Activated T-cell treated with anti-CD3 and anti-CD28 coated beads for 48 hours (primary cell): ENCODE results near the gene NFATC1.

ENCODE experiments used
- DNase-seq: peaks from one replicate; pipeline ENCODE4 v3.0.0-alpha.2; 2020; ENCODE audit warnings: low read depth

The NFATC1 gene

DNA sequence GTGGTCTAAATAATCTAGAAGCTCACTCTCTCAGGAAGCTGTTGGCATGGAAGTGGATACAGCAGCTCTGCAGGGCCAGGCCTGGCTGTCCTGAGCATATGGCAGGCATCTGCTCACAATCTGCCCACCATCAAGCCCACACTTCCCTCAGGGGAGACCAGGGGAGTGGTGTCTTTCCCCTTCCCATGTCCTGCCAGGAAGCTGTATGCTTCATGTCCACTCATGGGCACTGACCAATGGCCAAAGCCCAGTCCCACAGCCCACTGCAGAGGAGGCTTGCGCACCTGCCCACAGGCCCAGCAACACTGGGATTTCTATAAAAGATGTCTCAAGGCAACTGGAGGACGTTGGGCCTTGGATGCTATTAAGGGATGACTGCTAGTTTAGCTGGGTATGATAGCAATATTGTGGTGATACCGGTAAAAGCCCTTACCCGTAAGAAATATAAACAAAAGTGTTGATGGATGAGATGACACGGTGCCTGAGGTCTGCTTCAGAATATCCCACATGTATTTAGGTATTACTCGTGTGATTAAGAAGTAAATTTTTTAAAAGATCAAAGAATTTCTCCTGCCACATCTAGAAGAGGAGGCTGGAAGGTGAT lies 177.2 kb downstream of the NFATC1 start:
- no peak for DNase-seq

DNA sequence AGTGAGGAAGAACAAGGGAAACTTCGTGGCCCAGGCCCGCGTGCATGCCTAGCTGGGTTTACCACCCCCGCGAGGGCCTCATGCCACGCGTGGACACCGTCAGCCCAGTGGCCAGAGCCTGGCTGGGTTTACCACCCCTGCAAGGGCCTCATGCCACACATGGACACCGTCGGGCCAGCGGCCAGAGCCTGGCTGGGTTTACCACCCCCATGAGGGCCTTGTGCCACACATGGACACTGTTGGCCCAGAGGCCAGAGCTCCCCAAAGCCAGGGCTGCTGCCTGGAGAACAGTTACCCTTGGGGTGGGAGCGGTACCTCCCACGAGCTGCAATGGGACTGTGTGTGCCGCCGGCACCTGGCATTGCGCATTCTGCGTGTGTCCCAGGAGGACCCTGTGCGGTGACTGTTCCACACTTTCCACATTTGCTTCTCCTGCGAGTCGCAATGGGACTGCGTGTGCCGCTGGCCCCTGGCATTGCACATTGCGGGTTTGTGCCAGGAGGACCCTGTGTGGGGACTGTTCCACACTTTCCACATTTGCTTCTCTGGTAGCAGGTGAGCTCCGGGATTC lies 178.3 kb downstream of the NFATC1 start:
- no peak for DNase-seq

DNA sequence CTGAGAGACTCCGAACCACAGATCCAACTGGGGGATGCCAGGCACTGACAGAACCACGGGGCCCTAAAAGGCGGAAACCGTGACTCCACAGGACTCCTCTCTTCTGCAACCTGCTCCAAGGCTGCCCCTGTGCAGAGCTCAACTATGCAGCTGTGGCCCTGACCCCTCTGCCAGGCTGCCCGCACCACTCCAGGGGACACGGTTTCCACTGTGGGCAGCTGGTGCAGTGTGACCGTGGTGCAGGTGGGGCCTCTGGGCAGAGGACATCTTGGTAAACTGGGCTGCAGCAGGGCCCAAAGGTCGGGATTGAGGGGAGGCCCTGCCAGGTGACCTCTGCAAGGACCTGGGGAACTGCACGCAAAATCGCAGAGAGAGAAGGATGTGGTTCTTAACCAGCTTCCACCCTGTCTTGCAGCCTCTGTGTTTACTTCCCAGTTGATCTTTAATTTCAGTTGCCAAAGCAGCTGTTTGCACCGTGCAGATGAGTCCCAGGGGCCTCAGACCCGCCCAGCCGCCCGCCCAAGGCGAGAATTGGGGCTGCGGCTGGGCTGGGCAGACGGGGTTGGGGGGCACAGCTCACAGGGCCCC lies 179.3 kb downstream of the NFATC1 start:
- DNase-seq: no peak

DNA sequence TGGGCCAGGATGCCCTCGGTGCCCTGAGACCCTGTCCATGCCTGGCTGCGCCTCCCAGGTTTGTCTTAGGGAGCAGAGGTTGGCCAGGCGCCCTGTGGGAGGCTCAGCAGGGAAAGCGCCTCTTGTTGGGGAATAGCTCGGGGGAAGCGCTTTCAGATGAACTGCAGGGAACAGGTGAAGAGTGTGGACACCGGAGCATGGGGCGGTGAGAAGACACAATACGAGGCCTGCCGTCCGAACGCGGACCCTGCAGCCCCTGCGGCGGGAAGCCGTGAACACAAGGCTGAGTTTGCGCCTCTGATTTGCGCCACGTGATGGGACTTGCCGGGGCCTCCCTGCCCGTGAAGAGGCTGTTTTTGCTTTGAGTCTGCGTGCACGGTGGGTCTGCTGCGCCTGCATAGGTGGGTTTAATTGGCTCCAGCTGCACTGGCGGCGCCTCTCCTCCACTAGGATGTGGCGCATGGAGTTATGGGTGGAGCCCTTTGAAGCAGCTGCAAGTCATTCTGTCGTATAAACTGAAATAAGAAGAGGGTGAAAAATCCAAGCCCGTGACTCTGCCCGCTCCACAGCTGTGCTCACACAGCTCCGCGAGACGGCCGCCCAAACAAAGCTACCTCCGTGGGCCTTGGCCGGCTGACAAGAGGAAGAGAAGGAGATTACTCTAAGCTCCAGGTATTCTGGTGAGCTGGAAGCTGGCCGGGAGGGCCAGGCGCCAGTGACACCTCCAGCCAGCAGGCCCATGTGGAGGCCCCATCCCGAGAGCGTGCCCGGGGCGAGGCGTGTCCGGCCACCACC lies 180.4 kb downstream of the NFATC1 start:
- no peak for DNase-seq

DNA sequence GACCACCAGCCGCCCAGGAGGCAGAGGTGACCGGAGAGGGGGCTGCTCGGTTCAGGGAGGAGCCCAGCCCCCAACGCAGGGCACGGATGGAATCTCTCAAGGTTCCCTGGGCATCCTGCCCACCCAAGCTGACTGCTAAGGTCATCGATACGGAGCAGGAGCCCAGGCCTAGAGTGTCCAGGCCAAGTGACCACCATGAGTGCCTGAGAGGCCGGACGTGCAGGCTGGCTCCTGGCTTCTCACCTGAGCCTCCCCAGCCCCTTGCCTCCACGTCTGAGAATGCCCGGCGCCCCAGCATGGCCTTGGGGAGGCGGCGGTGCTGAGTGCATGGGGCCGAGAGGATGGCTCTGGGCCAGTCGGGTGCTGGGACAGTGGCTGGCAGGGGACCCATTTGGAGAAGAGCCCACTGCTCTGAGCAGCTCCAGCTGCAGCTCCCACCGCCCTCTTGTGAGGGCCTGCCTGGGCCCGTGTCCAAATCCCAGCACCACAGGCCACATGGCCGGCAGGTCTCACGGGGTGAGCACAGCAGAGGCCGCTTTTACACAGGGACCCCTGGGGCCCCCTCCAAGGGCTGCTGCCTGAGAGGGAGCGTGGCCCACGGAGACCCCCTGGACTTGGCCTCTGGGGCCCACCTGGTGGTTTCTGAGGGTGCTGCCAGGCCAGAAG lies 181.1 kb downstream of the NFATC1 start:
- DNase-seq: no peak

DNA sequence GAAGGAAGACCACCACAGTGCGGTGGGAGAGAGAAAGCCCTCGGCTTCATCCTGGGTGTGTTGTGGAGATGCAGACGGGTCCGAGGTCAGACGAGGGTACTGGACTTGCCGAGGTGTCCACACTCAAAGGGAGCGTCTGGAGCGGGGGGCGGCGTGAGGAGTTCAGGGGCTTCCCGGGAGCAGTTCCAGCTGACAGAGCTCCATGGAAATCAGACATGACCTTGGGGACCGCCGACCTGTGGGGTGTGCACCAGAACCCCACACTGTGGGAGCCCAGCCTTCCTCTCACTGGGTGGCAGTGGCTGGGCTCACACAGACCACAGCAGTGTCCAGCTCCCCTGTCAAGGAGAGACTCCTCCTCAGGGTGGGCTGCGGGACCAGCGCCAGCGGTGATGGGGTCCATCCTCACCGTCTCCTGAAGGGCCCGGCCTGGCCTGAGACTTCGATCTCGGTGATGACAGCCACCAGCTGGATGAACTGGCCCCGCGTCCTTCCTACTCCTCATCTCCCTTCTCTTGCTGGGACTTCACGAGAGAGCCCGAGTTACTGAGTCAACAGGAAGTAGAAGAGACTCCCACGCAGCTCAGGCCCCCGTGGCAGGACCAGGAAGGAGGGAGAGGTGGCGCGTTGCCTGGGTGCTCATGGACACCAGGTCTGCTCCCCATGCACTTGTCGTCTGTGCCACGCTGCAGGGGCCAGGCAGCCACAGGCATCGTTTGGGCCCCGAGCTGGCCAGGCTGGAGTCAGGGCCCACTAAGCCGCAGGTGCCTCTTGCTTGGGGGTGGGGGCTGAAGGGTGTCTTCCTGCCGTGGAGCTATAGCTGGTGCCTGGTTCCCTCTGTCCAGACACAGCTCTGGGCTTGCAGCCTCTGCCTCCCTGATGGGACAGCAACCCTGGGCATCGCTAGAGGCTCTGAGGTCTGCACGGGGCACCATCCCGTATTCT lies 182.0 kb downstream of the NFATC1 start:
- DNase-seq: no peak

DNA sequence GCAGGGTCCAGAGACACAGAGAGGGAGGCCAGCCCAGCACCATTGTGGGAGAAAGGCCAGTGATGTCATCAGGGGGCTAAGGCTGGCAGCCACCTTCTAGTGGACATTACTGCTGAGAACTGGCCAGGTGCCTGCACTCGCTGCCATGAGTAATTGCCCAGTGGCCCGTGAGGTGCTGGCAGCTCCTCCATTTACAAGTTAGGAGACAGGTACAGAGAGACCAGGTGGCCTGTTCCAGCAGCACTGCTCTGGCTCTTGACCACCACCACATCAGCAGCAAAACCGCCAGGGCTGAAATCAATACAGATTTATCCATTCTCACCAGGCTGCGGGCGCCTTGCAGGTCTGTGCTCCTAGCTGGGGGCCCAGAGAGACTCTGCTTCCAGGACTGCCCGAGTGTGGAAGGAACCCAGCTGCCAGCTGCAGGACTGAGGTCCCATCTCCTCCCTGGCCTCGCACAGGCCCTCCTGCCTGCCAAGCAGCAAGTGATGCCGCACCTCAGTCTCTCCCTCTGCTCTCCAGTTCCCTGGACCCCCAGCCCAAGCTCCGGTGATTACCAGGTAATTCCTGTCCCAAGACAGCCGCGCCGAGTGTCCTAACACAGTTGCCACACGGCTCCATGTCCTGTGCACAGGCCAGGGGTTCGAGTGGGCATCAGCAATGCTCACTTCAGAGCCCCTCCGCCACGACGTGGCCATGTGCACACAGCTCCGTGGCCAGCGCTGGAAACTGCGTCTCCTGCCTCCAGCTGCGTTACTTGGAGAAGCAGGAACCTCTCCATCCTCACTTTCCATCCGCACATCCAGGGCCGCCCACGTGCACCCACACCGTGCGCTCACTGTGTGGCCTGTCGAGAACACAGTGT lies 182.9 kb downstream of the NFATC1 start:
- no peak for DNase-seq
